ENCODE data around the gene EHMT2.
"Not testable (repeated sequence)": the region's sequence is repeated elsewhere in the genome, so short reads cannot be mapped to it uniquely, and the experiment has no call there.

The EHMT2 gene

GRCh38 chr6:31838968-31839367 is 58.5 kb downstream of the EHMT2 start:
- DNase-seq (ENCODE audit: extremely low read depth, low read depth) = no peak
- no peak for TF ChIP-seq CTCF (IDR thresholded peaks at IDR 0.05; ENCODE audit: low read depth, low read length)

- DNase-seq (ENCODE audit: extremely low read depth, low read depth) = not testable (repeated sequence)
Measured at GRCh38 chr6:31838114-31838553, 59.4 kb downstream of the EHMT2 start.

GRCh38 chr6:31837369-31838113 is 60.0 kb downstream of the EHMT2 start:
- no peak for DNase-seq (ENCODE audit: extremely low read depth, low read depth)
- no peak for TF ChIP-seq CTCF (IDR thresholded peaks at IDR 0.05; ENCODE audit: low read depth, low read length)

GRCh38 chr6:31836474-31837368 is 60.8 kb downstream of the EHMT2 start:
- DNase-seq (ENCODE audit: extremely low read depth, low read depth) = no peak
- peak; percentile 21 for TF ChIP-seq CTCF (IDR thresholded peaks at IDR 0.05; ENCODE audit: low read depth, low read length)

GRCh38 chr6:31836047-31836473 is 61.4 kb downstream of the EHMT2 start:
- TF ChIP-seq CTCF (IDR thresholded peaks at IDR 0.05; ENCODE audit: low read depth, low read length) = no peak
- DNase-seq (ENCODE audit: extremely low read depth, low read depth) = no peak

- peak; percentile 60 for DNase-seq (ENCODE audit: extremely low read depth, low read depth)
- no peak for TF ChIP-seq CTCF (IDR thresholded peaks at IDR 0.05; ENCODE audit: low read depth, low read length)
Measured at GRCh38 chr6:31834367-31835250, 62.9 kb downstream of the EHMT2 start.
